Posterior cingulate gyrus (tissue), 11 donors: Measurements from ENCODE around the gene VPS13D.

Experiments
- DNase-seq, 10 donors: peaks; one replicate each; pipeline versions ENCODE4 v3.0.0 to v3.0.0-alpha.2; 2020 to 2021; ENCODE audit warnings: mixed read lengths in 3 of 10
- intact Hi-C: fragments of 100-400 bp; cut with DNase I; formaldehyde crosslinking; loops from one replicate; pipeline ENCODE4 v1.15.1; 2023

The VPS13D gene

DNA sequence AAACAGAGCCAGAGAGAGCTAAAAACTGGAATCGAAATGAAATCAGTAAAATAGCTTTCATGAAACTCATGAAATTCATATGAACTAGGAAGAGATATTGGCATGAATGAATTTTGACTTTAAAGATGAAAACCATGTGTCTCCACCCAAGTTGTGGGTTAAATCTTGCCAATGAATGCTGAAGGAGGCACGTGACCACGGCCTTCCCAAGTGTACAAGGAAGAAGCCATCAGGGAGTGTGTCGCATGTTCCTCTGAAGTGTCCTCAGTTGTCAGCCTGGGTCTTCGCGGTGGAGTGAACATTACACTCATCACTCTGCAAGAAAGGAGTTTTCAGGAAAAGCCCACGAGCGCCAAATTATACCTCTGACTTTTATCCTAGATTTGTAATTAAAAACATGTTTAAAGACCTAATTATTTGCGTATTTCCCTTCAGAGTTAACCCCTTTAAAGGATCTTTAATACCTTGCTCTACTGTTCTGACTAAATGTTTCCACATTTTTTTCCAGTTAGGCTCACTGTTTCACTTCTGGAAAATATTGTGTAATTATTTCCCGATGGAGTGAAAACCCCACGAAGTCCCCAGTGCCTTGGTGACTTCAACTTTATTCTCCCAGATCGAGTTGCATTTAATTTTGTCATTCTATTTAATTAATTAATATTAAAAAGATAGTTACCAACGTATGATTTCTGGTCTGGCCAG lies 269.9 kb downstream of the VPS13D start:
- intact Hi-C loops = no loop called here
- DNase-seq = no peak

DNA sequence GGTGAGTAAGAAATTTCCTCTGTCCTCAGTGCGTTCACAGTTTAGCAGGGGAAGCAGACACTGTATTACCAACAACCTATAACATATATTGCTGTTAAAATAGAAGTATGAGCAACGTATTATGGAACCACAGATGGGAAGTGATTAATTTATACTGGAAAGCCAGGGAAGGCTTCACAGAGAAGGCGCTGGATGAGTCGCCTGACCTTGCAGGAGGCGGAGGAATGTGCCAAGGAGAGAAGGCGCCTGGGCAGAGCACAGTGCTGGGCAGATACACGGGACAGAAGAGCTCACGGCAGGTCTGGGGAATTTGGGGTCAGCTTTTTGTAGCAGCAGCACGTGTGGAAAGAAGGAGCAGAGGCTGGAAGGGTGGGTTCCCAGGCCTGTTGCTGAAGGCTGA lies 271.8 kb downstream of the VPS13D start:
- DNase-seq = no peak
- intact Hi-C loops = no loop called here

DNA sequence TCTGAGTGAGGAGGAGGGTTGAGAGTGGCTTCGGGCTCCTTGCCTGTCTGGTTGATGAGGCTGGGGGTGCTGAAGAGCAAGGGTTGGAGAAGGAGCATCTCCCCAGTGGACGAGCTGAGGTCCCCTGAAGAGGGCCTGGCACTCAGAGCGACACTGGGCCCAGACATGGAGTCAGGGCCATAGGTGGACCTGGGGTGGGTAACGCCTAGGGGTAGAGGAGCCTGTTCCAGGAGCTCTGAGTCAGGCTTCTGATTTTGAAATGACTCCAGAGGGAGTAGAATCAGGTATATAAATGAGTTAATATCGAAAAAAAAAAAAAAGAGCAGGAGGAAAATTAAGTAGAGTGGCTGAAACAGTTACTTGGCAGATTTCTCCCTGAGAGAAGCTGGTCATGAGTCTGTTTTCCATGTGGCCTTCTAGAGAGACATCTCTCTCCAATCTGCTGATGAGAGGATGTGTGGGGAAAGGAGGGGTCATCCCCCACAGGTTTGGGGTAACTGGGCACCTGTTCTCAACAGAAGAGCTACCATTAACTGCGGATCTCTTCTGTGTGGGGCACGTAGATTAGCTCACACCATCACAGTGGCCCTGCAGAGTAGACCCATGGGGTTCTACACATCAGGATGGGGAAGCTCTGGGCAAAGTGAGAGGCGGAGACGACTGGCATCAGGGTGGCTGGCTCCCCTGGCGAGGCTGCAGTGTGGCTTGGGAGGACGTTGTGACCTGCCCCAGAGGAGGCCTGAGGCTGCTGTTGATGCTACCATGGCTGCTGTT lies 272.7 kb downstream of the VPS13D start:
- intact Hi-C loops = no loop called here
- no peak for DNase-seq

DNA sequence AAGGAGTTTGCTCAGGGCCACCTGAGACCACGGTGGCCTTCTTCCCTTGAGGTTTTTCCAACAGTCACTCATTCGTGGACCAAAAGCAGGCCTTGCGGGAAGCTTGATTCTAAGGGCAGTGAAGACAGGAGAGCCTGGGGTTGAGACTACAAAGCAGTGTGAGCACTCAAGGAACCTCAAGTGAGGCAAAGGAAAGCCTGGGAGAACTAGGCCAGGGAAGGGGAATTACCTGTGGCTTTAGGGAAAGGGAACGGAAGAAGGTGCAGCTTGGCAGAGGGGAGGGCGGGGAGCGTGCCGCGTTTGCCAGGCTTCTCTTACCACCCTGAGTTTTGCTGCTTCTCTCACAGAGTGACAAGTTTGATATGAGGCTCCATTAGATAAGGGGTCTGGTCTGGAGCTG lies 273.9 kb downstream of the VPS13D start:
- DNase-seq = no peak
- intact Hi-C loops = no loop called here

DNA sequence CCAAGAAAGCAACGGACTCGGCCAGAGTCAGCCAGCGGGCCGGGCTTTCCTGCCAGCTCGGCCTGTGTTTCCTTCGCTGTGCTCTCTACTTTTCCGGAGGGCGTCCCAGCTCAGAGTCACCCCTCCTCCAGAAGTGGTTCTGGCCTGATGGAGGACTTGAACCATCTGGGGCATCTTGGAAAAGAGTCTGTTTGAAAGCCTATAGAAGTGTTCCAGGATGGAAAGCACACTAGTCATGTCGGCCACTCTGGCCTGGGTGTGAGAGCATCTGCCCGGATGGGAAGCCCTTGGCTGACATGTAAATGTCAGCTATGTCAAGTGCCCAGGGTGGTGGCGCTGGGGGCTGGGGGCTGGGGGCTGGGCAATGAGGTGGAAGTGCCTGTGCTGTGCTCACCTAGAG lies 274.8 kb downstream of the VPS13D start:
- intact Hi-C loops = no loop called here
- DNase-seq = no peak

DNA sequence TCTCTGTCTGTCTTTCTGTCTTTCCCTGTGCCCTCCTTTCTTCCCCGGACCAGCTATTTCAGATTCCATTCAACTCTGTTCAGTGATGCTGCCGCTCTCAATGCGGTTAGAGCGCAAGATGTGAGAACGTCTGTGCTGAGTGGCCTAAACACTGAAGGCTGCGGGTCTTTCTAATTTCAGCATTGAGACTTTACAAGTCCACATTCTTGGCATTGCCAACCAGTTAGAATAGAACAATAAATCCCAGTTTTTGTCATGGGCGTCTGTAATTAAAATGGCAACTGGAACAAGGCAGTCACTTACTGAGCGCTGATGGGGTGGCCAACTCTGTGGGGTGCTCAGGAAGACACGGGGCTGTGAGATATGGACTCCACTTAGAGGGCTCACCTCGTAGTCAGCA lies 275.4 kb downstream of the VPS13D start:
- intact Hi-C loops = no loop called here
- no peak for DNase-seq

DNA sequence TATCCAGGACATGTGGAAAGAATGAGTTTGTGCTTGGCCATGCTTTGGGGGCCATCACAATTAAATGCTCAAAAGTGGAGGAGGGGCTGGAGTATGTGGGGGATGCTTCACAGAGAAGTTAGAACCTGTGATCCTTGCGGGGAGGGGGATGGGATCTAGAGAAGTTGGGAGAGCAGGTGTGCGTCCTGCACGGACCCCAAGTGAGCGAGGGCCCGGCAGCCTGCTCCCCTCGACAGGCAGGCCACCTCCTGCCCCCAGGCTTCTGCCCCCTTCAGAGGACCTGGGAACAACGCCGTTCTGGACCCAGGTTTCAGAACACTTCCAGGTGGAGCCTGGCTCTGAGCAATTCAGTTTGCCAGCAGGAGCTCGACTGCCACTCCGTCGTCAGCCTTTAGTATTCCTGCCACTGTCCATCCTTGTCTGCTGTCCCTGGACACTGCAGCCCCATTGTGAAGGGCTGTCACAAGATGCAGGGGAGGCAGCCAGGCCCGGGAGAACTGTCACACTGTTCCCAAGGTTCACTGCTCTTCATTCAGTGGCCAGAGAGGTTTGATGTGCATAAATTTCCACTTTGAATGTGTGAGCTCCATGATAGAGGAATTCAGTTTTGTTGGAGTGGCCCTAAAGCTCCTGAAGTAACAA lies 275.9 kb downstream of the VPS13D start:
- peak in 3 of 10 donors; percentile 42 to 68 (median 45) for DNase-seq
- intact Hi-C loops = no loop called here

DNA sequence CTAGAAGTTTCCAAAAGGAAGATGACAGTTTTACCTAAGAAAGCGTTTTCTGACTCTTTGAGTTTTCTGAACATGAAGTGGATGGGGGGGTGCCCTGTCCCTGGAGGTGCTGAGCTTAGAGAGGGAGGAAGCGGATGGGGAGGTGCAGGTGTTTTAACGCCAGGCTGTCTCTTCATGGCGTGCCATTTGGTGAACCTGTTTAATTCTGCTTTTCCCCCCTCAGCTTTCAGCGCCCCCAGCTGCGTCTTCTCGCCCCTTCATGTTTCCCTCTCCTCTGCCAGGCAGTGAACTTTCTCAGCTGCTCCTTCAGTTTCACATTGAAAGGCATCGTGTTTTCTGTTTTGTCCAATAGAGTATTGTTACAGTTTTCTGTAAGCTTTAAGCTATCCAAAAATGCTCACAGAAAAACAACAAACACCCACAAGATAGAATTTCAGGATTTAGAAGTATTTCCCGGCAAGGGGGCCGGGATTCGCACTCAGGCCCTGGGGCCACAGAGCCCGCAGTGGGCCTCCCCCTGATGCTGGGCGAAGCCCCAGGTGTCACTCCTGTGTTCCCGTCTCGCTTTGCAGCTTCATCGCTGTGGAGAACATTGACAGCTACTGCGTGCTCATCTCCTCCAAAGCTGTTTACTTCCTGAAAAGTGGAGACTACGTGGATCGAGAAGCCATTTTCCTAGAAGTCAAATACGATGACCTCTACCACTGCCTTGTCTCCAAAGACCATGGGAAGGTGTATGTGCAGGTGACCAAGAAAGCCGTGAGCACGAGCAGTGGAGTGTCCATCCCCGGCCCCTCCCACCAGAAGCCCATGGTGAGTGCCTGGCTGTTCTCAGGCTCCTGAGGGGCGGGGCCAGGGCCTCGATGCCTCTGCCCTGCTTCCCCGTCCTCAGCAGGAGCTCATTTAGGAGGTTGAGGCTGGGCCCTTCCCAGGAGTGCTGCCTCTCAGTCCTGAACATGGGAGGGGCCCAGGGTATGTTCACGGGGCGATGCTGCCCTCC lies 276.8 kb downstream of the VPS13D start:
- intact Hi-C loops = no loop called here
- peak in 1 of 10 donors; percentile 49 for DNase-seq

DNA sequence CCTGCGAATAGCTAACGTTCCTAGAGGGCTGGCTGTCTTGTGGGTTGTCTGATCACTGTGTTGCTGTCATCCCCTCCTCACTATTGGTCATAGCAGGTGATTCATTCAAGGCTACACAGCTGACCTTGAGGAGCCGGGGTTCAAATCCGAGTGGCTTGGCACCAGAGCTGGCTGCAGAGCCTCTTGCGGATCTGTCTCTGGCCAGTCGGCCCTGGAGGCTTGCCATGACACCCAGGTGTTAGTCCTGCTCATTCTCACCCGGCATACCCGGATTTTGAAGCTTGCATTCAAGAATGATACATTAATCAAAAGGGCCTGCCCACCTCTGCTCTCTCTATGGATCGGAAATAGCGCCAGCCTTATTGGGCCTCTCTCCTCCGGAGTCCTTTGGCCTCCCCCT lies 277.8 kb downstream of the VPS13D start:
- no peak for DNase-seq
- intact Hi-C loops = no loop called here

DNA sequence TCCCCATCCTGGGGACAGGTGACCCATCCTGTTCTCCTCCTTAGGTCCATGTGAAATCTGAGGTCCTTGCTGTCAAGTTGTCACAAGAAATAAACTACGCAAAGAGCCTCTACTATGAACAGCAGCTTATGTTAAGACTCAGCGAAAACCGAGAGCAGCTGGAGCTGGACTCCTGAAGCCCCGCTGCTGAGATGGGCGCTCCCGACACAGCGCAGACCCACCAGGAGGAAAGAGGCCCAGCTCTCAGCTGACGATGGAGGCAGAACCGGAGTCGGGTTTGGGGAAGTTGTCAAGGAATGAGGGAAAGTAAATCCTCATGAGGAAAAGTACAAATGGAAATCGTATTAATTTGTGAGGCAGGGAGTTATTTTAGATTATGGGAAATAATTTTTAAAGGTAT lies 279.0 kb downstream of the VPS13D start:
- peak in 1 of 10 donors; percentile 62 for DNase-seq
- intact Hi-C loops = no loop called here

DNA sequence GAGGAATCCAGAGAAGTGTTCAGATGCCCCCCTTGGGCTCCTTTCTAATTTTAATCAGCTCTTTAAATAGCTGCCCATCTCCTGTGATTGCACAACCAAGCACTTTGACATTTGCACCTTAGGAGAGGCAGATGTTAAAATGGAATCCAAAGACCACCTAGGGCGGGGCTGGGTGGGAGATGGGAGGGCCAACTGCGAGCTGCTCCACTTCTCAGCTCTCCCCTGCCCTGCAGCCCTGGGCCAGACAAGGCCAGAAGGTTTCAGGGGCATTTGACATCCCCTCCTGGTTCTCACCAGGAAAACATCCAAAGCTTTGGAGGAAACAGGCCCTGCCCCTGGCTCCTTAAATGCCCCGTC lies 281.3 kb downstream of the VPS13D start:
- no peak for DNase-seq
- intact Hi-C loops = no loop called here

DNA sequence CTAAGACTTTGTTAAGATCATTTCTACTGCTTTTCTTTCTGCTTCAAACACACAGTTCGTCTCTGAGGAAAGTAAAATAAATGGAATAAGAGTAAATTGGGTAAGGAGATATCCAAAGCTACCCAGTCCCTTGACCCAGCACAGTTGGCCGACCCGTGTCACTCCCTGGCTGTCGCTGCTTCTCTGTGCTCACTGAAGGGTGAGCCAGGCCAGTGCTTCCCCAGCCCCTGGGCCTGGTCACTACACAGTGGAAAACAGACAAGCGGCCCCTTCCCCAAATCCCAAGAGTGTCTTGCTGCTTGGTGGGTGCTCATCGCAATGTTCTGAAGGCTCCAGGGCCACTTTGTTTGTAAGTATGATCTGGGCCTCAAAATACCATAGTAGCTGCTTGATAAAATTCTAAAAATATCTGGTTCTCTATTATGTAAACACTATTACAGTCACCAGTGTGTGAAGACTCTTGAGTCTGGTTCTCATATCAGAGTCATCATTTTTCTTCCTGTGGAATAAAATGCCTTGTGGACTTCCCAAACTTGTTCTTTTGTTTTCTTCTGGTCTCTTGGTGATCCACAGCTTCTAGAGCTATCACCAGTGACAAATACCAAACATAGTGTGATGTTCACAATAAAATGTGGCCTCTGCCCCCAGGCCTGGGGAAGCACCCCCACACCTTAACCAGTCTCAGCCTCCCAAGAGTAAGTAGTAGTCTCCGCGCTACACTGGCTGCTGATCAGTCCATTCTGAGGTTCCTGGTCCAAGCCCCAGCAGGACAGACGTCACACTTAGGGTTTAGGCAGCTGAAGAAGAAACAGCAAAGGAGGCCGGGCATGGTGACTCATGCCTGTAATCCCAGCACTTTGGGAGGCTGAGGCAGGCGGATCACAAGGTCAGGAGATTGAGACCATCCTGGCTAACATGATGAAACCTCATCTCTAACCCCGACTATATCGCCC lies 282.0 kb downstream of the VPS13D start:
- DNase-seq = peak in 1 of 10 donors; percentile 51
- intact Hi-C loops = no loop called here

DNA sequence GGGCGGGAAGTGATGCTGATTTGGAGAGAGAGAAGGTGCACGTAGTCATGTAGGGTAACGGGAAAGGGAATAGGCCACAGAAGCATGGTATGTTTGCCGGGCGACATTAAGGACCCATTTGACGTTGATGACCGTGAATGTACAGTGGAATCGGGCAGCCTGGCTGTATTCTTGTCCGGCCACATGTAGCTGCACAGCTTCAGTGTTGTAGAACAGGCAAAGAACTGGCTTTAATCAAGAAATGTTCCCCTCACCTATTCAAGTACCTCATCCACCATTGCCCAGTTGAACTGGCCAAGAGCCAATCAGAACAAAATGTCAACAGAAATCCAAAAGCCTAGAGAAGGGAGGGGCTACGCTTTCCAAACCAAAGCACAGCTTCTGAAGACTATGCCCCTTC lies 283.4 kb downstream of the VPS13D start:
- no peak for DNase-seq
- intact Hi-C loops = no loop called here

DNA sequence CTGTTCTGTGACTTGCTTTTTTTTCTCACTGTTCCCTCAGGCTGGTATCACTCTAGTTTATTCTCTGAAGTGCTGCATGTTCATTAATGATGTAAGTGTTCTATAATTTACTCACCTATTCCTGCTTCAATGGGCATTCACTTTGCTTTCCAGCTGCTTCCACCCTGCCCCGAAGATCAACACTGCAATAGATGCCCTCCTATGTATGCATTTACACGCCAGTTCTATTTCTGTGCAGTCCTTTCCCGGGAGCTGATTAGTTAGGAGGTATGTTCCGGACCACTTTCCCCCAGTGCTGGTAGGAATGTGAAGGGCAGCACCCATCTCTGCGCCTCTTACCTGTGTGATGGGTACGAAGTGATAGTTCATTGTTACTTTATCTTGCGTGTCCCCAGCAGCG lies 284.8 kb downstream of the VPS13D start:
- intact Hi-C loops = no loop called here
- DNase-seq = peak in 1 of 10 donors; percentile 53

DNA sequence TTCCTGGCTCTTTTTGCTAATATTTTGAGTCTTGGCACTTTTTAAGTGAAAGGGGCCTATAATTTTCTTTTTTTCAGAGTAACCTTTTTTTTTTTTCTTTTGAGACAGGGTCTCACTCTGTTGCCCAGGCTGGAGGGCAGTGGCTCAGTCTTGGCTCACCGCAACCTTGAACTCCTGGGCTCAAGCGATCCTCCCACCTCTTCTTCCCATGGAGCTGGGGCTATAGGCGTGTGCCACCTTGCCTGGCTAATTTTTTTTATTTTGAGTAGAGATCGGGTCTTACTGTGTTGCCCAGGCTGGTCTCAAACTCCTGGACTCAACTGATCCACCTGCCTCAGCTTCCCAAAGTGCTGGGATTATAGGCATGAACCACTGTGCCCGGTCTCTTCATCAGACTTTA lies 285.4 kb downstream of the VPS13D start:
- intact Hi-C loops = loop anchor here (5.0 kb wide), 1 partner anchor 102 kb away; the partner anchor contains the start of gene DHRS3
- peak in 1 of 10 donors; percentile 17 for DNase-seq

DNA sequence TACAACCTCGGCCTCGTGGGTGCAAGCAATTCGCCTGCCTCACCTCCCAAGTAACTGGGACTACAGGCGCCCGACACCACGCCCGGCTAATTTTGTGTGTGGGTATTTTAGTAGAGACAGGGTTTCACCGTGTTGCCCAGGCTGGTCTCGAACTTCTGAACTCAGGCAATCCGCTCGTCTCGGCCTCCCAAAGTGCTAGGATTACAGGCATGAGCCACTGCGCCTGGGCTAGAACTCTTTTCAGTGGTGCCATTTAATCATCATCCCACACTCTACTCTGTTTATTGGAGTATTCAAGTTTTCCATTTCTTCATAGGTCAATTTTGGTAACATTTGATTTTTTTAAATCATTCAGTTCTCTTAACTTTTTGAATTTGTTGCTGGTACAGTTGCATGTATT lies 286.9 kb downstream of the VPS13D start:
- intact Hi-C loops = loop anchor here (5.0 kb wide), 1 partner anchor 101 kb away; the partner anchor contains the start of gene DHRS3
- DNase-seq = no peak

DNA sequence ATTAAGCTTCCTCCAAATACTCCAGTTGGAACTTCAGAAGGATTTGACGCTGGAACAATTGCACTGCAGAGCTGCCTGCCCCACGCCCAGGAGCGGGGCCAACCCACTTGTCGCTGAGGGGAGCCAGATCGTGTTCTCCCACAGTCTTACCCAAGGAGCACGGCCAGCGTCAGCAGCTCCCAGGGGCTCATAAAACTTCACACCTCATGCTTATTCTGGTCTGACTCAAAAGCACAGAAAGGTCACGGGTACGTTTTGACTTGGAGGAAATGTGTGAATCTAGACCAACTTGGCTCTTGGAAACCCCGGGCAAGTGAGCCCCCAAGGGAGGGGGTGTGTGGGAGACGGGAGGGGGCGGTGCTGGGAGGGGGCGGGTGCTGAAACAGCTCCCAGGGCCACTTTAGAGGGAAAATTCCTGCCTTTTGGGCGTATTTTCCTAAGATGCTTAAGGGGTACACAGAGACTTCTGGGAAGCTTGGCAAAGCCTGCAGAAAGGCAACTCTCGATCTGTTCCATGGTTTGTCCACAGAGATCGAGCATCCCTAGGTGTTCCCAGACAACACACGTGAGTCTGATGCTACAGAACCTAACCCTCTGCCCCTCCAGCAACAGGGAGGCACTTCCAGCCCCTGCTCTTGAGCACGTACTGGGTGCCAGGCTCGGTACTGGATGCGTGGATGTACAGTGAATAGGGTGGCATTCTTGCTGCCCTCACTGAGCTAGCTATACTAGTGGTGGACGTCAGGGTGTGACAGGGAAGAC lies 289.3 kb downstream of the VPS13D start:
- intact Hi-C loops = loop anchor here (5.0 kb wide), 1 partner anchor 98 kb away; the partner anchor contains the start of gene DHRS3
- DNase-seq = peak in 6 of 10 donors; percentile 25 to 90 (median 71)

DNA sequence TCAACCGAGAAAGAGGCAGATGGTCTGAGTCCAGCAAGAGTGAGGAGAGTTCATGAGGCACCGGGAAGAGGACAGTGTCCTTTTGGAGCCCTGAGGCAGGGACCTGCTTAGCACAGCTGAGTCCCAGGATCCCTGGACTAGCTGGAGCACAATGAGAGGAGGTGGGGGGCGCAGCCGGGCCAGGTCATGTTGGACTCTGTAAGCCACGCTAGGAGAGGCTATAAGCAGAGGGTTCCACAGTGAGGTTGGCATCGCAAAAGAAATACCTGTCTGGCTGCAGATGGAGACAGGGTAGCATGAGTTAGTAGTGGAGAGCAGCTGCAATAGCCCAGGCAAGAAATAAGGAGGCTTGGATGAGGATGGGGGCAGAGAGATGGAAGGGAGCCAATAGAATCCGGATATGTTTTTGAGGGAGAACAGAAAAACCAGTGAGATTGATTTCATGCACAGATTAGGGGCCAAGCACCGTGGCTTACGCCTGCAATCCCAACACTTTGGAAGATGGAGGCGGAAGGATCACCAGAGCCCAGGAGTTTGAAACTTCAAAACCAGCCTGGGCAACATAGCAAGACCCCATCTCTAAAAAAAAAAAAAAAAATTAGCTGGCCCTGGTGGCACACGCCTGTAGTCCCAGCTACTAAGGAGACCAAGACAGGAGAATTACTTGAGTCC lies 290.0 kb downstream of the VPS13D start:
- DNase-seq = no peak
- intact Hi-C loops = loop anchor here (5.0 kb wide), 1 partner anchor 97 kb away; the partner anchor contains the start of gene DHRS3
